Smooth muscle cell of the brain vasculature (primary cell): ENCODE results near the gene ZPR1.

ENCODE experiments used
- DNase-seq: peaks from one replicate; pipeline ENCODE4 v3.0.0-alpha.2; 2012; ENCODE audit warnings: low read depth, low spot score

ZPR1 gene

GRCh38 chr11:116792869-116793771 lies 5.3 kb upstream of the ZPR1 start:
- DNase-seq, result no peak

DNA sequence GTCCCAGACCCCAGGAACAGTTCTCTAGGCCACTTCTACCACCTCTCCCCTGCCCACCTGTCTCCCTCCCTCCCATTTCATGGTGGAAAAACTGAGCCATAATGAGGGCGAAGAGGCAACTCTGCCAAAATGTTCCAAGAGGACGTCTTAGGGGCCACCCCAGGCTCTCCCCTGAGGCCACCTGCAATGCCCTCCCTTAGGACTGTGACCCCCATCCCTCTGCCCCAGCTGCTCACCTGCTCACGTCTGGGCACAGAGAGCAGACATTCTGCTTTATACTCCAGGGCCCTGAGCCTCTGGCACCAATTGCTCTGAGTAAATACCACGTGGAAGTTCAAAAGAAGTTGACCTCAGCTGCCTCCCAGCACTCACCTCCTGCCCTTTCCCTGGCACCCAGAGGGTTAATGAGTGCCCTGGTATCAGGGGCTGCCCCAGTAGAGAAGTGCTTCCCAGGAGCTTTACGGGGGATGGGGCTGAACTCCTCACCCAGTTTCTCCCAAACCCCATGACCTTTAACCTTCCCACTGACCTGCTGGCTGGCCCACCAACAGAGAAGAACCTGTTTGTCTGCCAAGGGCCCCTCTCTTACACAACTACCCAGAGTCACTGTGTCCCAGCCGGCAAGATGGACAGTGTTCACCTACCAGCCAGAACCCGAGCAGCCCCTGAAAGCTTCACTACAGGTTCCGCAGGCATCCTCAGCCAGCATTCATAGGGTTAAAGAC lies 4.5 kb upstream of the ZPR1 start:
- DNase-seq, result no peak

DNA sequence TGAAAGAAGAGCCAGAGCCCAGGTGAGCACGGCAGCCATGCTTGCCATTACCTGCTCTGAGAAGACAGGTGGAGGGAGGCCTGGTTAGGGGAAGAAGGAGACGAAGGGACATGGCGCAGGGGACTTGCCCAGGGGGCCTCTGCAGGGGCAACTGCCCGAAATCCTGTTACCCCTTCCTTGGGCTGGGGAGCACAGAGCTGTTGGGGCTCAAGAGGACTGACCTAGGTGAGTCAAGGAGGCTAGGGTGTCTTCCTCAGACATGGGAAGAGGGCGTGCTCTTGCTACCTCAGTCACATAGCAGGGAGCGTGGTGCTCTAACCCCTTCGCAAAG lies 4.0 kb upstream of the ZPR1 start, which contains the start of gene APOA5:
APOA5 (minus strand) TSS at position 67 of the 331 bp plus-strand sequence; CDS start at position 48, 19 bp downstream.
- no peak for DNase-seq

DNA sequence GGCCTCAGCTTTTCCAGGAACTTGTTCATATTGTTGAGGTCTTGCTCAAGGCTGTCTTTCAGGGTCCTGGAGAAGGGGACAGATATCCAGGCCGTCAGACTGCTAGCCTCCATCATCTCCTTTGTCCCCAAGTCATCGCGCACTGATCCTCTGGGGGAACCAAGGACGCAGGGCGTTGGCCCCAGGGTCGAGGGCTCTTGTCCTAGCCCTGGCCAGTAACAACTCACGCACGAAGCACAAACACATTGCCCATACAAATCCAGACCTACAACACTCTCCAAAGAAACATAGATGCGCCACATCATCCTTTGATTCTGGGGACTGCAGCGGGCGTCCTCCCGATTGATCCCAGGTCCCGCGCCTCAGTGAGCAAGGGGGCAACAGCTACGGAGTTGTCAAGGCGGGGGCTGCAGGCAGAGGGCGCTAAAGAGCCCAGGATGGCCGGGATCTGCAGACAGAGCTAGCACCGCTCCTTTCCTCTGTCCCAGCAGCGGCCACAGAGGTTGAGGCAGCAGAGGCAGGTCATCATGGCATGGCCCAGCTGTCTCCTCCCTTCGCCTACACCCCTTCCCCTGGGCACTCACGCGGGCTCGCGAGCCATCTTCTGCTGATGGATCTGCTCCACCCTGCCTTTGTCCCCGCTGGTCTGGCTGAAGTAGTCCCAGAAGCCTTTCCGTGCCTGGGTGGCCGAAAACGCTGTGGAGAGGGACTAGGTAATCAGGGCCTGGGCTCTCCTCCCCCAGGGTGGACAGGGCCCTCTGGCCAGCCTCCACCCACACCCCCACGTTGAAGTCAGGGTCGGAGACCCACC lies 3.4 kb upstream of the ZPR1 start:
- no peak for DNase-seq

DNA sequence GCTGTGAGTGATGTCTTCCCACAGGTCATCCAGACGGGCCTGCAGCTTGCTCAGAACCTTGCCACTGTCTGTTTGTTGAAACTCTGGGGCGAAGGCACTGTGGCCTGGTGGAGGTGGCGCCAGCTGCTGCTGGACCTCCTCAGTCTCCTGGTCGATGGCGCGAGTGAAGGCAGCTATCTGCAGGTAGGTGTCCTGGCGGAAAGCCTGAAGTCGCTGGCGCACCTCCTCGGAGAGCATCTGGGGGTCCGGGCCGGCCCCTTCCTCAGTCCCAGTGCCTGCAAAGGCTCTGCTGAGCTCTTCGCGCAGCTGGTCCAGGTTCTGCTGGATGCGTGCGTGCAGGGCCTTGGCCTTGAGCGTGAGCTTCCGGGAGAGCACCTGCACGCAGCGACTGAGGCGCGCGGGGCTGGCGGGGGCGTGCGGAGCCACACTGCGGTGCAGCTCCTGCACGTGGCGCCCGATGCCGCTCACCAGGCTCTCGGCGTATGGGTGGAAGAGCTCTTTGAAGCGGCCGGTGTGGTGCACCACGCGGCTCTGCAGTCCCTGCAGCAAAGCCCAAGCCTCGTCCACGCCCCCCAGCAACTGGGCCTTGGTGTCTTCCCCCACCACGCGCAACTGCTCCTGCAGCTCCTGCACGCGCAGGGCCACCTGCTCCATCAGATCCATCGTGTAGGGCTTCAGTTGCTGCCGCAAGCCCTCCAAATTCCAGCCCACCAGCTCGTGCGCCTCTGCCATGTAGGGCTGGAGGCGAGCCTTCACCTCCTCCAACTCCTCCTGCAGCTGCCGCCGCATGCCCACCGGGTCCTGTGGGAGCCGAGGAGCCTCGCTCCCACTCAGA lies 2.6 kb upstream of the ZPR1 start:
- no peak for DNase-seq

GRCh38 chr11:116788975-116789374 lies 1.2 kb upstream of the ZPR1 start:
- no peak for DNase-seq

DNA sequence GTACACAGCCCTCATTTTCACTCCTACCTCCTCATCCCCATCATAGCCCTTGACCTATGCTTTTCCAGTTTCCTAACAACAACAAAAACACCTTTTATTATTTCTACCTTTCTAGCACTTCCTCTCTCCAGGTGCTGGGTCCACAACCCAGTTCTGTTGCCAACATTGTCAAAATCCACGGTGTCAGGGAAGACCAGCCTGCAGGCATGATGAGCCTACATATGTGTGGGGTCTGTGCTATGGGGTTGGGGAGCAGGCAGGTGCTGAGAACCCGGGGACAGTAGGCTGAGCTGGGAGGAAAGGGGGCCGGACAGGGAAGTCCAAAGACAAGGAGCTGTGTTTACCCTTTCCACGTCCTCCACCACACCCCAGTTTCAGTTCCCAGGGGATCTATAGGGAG lies 711 bp upstream of the ZPR1 start:
- DNase-seq, result no peak

- DNase-seq, result no peak
Observed at GRCh38 chr11:116787436-116787785, 412 bp downstream of the ZPR1 start.

DNA sequence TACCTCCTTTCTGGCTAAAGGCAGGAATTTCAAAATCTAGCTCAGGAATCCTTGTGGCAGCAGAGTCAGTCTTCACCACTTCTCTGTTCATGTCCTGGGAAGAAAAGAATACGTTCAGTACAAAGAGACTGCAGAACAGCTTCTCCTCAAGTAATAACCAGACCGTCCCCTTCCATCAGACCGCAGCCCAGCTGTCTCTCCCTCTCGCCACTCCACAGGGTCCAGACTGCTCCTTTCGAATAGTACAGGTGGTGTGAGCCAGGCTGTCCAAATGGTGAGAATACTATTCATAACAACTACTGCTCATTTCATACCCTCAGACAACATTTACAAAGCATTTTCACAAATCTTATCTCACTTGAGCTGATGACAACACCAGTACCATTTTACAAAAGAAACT lies 857 bp downstream of the ZPR1 start:
- DNase-seq, result no peak

GRCh38 chr11:116786326-116786725 lies 1.5 kb downstream of the ZPR1 start:
- DNase-seq, result no peak

GRCh38 chr11:116782728-116783127 lies 5.1 kb downstream of the ZPR1 start:
- no peak for DNase-seq

DNA sequence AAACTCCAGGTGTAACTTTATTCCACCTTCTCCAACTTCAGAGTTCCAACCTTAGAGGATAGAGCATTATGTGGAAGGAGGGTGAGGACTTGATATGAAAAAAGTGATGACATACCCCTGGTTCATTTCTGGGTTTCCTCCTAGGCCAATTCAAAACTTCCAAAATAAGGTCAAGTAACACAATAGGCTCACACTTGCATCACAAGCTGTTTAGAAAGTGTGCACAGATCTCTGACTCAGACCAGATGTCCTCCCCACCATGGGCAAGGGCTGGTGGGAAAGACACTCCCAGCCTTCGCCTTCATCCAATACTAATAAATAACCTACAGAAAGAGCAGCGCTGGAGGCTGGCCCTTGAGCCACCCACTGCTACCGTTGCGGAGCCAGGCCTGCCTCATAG lies 9.3 kb downstream of the ZPR1 start:
- no peak for DNase-seq

DNA sequence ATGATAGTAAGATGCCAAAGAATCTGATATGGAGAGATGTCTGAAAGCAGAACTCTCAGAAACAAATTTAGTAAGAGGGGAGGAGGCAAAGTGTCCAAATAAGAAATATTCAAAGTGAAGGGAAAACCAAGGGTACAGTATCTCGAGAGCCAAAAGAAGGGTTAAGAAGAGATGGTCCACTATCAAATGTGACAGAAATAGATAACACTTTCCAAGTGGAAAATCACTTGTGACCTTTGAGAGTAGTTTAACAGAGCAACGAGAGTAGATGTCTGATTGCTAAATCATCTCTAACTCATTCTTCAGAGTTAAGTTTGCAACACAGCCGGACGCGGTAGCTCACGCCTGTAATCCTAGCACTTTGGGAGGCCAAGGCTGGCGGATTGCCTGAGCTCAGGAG lies 10.8 kb downstream of the ZPR1 start:
- no peak for DNase-seq

GRCh38 chr11:116776522-116776984 lies 11.3 kb downstream of the ZPR1 start:
- no peak for DNase-seq

DNA sequence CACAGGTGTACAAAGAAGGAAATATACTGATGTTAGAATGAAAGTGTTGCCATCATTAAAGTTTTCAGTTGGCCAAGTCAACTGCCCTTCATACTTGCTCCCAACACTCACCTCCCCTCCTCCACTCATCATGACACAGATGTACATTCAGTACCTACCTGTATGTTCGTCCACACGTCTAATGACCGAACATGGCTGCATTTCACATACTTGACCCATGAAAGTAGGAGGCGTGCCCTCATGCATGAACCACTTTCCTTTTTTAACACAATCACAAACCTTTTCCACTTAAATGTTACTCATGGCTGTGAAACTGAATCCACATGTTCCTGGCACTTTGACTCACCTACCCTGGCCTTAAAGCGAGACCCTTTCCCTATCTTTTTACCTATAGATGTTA lies 11.8 kb downstream of the ZPR1 start:
- DNase-seq, result no peak

GRCh38 chr11:116774661-116775060 lies 13.2 kb downstream of the ZPR1 start:
- DNase-seq, result no peak

DNA sequence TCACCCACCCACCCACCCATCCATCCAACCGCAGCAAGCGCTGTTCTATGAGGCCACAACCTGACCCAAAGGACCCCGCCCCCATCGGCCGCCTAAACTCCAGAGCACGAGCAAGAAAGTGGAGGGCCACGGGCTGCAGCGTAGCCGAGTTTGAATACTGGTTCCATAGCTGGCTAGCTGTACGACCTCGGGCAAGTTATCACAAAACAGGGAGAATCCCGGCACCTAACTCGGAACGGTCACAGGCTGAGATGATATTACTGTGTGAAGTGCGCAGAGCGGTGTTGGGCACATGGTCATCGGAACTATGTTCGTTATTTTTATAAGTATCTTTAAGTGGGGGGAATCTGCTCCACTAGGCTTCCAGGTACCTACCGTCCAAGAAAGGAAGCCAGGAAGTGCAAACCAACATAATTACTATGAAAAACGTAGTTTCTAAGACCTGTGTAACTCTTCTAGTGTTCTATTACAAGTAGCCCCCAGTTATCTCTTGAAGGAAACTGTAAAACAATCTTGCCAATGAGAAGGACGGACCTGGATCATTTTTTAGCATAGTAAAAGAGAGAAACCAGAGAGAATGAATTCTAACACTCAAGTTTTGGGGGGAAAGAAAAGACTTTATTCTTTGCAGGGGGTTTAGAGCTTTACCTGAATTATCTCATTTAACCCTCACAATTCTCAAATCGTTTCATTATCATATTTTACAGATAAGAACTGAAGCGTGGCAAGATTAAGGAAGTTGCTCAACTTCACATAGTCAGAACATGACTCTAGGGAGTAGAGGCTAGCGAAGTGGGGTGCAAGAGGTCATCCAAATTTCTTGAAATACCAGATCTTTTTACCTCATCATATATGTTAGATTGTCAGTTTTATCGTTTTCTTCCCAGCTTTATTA lies 14.4 kb downstream of the ZPR1 start:
- DNase-seq, result no peak

GRCh38 chr11:116772443-116773202 lies 15.2 kb downstream of the ZPR1 start, which contains the start of gene BUD13:
Gene BUD13, minus strand, starts transcription at chr11:116772987. Its CDS starts 23 bp downstream, at chr11:116772964.
- DNase-seq, result no peak

DNA sequence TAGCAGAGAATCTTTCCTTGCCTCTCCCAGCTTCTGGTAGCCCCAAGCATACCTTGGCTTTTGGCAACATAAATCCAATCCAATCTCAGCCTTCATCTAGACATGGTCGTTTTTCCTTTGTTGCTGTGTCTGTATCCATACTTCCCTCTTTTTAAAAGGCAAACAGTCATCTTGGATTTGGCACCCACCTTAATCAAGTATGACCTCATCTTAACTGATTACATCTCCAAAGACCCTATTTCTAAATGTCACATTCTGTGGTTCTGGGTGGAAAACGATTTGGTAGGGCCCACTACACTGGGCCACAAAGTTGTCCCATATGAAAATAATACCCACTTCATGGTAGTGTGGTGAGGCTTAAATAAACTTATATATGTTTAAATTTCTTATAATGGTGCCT lies 15.9 kb downstream of the ZPR1 start:
- no peak for DNase-seq
